PFSK-1 (cell line): ENCODE measurements around the gene RPS18.

ENCODE experiments used
- FOXP2 ChIP-seq: optimal IDR thresholded peaks from 2 replicates; pipeline ENCODE3; 2011; ENCODE audit warnings: borderline replicate concordance, control low read depth, inconsistent platforms; ENCODE audit not compliant: insufficient read depth; ENCODE audit errors: extremely low read length, extremely low read depth
- POLR2AphosphoS5 ChIP-seq: IDR thresholded peaks from 2 replicates; pipeline ENCODE4 v1.6.1; 2012; ENCODE audit warnings: low read depth, mild to moderate bottlenecking, control low read depth, low read length, moderate library complexity
- SIN3A ChIP-seq: IDR thresholded peaks from 2 replicates; pipeline ENCODE4 v1.6.1; 2012; ENCODE audit warnings: mild to moderate bottlenecking, low read length, moderate library complexity, borderline replicate concordance; ENCODE audit not compliant: insufficient read depth
- TAF1 ChIP-seq: IDR thresholded peaks from 2 replicates; pipeline ENCODE4 v1.6.1; 2012; ENCODE audit warnings: low read length, control low read depth, borderline replicate concordance; ENCODE audit not compliant: insufficient read depth
- TF ChIP-seq, protein P1 (sequence below), 2 experiments: IDR thresholded peaks; 2 replicates each; pipeline versions ENCODE4 v1.6.1 to v1.8.0; 2011 to 2012; ENCODE audit warnings: low read depth in 2 of 2, low read length in 2 of 2, control low read depth in 1 of 2, inconsistent platforms in 1 of 2, mild to moderate bottlenecking in 1 of 2, moderate library complexity in 1 of 2; ENCODE audit not compliant: insufficient read depth in 1 of 2

The RPS18 gene

GRCh38 chr6:33318426-33319073 lies 46.7 kb downstream of the RPS18 start:
- TF ChIP-seq SIN3A (no peak; the same call in 1 of the 2 replicates), POLR2AphosphoS5 (no peak), FOXP2 (no peak), TAF1 (no peak; the same call in 1 of the 2 replicates)
- TF ChIP-seq, protein P1, sequence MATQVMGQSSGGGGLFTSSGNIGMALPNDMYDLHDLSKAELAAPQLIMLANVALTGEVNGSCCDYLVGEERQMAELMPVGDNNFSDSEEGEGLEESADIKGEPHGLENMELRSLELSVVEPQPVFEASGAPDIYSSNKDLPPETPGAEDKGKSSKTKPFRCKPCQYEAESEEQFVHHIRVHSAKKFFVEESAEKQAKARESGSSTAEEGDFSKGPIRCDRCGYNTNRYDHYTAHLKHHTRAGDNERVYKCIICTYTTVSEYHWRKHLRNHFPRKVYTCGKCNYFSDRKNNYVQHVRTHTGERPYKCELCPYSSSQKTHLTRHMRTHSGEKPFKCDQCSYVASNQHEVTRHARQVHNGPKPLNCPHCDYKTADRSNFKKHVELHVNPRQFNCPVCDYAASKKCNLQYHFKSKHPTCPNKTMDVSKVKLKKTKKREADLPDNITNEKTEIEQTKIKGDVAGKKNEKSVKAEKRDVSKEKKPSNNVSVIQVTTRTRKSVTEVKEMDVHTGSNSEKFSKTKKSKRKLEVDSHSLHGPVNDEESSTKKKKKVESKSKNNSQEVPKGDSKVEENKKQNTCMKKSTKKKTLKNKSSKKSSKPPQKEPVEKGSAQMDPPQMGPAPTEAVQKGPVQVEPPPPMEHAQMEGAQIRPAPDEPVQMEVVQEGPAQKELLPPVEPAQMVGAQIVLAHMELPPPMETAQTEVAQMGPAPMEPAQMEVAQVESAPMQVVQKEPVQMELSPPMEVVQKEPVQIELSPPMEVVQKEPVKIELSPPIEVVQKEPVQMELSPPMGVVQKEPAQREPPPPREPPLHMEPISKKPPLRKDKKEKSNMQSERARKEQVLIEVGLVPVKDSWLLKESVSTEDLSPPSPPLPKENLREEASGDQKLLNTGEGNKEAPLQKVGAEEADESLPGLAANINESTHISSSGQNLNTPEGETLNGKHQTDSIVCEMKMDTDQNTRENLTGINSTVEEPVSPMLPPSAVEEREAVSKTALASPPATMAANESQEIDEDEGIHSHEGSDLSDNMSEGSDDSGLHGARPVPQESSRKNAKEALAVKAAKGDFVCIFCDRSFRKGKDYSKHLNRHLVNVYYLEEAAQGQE (IDR thresholded peaks at IDR 0.05; ENCODE audit: insufficient read depth in 1 of 2, low read depth in 2 of 2, low read length in 2 of 2): no peak

GRCh38 chr6:33319939-33320314 lies 48.1 kb downstream of the RPS18 start:
- no peak for TF ChIP-seq POLR2AphosphoS5
- TF ChIP-seq FOXP2: no peak
- TF ChIP-seq, protein P1 (IDR thresholded peaks at IDR 0.05; ENCODE audit: insufficient read depth in 1 of 2, low read depth in 2 of 2, low read length in 2 of 2): no peak
- no peak for TF ChIP-seq TAF1
- no peak for TF ChIP-seq SIN3A

DNA sequence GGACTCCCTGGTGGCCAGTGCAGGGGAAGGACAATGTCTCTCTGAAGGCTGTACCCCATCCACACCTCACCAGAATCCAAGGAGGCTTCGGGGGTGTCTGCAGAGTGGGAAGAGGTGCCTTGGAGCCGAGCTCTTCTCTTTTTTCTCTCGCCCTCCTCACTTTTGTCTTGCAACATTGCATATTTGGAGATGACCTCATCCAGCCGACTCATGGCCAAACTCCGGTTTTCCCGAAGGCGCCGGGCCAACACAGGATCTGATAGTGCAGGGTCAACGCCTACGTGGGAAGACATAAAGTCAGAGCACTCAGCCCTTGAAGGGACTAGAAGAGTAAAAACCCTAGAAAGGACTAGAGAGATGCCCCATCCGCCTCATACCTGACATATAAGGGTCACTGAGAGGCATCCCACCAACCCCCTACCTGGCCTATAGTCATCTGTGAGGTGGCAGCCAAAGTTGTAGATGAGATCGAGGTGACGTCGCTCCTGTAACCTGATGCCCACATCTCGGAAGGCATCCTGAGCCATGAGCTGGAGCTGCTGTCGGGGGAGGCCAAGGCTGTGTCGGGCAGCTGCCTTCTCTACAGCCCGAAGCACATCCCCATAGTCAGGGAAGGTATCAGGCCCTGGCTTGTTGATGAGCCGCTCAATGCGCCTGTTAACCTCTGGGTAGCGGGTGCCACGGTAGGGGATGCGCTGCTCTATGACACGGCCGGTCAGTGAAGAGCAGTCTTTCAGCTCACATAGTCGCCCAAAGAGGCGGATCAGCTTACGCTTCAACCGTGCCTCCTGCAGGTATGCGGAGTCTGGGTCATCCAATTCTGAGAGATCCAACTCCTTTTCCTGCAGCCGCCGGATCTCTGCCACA lies 48.7 kb downstream of the RPS18 start:
- TF ChIP-seq FOXP2 (no peak), SIN3A (no peak), POLR2AphosphoS5 (no peak), TAF1 (no peak)
- TF ChIP-seq, protein P1 (IDR thresholded peaks at IDR 0.05; ENCODE audit: insufficient read depth in 1 of 2, low read depth in 2 of 2, low read length in 2 of 2): no peak

- TF ChIP-seq, protein P1 (IDR thresholded peaks at IDR 0.05; ENCODE audit: insufficient read depth in 1 of 2, low read depth in 2 of 2, low read length in 2 of 2): no peak
Observed at GRCh38 chr6:33321227-33321626, 49.4 kb downstream of the RPS18 start.

GRCh38 chr6:33323623-33323948 lies 51.7 kb downstream of the RPS18 start:
- TF ChIP-seq TAF1: no peak
- no peak for TF ChIP-seq SIN3A
- TF ChIP-seq POLR2AphosphoS5: no peak
